ENCODE data around the gene CABCOCO1.

DNA sequence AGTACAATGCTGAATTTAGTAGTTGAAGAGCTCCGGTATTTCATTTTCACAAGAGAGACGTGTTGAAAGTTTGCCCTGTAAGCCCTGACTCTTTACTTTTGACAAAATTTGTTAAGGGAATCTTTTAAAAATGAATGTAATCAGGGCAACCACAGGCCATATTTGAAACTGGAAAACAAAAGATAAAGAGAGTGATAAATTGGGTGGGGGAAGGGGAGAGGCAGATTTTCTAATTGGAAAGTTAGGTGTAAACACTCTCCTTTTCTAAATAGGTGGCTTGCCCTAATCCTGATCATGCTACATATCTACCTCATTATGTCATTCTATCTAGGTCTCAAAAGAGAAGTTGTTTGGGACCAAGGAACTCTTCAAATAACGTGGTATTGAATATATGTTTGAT lies 90.7 kb downstream of the CABCOCO1 start:
- TF ChIP-seq POLR2A (IDR thresholded peaks at IDR 0.05; ENCODE audit: low read length), result no peak
- no peak for TF ChIP-seq GATA1 (IDR thresholded peaks at IDR 0.05; ENCODE audit: low read depth, low read length)
